ENCODE results near the gene ARHGAP25. TPM values are rescaled to one million over a fixed set of nuclear protein-coding genes. Genes with fewer than 3 reads are reported as not detected.

Gene ARHGAP25
- total RNA-seq, 1 donor from 2014 or later, result 0.50 TPM

GRCh38 chr2:68739595-68740399, 5.2 kb downstream of the ARHGAP25 start:
- no peaks in the 10 kb centered on the region for H3K27me3 Mint-ChIP-seq (ENCODE audit: low read depth)
- H3K36me3 Mint-ChIP-seq (ENCODE audit: low read depth), result no peaks in the 10 kb centered on the region
- H3K9me3 Mint-ChIP-seq (ENCODE audit: low read depth), result no peaks in the 10 kb centered on the region
- no peaks in the 10 kb centered on the region for H3K4me1 Mint-ChIP-seq (ENCODE audit: low read depth)
- no peak for DNase-seq (ENCODE audit: low spot score)
- TF ChIP-seq CTCF (IDR thresholded peaks at IDR 0.05), result no peak
- no peak overlapping the region for H3K27ac Mint-ChIP-seq (ENCODE audit: unreplicated experiment)
- no peak overlapping the region for H3K4me3 Mint-ChIP-seq (ENCODE audit: unreplicated experiment)

DNA sequence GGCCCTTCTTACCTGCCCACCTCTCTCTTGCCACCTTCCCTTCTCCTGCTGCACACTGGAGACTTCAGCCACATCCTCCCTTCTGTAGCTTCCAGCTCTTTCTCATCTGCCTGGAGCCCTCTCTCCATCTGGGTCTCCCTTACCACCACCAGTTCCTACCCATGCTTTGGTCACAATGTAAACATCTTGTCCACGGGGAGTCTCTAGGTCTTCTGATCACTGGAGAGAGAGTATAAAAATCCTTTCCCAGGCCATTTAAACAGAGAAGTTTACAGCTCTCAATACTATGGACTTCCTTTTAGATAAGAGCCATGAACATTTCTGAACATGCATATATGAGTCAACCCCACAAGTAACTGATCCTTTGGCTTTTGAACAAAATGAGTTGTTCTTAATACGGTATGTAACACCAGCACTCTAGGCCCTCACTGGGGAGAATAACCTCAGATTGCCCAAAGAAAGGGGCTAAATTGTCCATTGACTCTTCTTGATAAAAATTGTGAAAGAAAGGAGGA, 5.8 kb downstream of the ARHGAP25 start:
- DNase-seq (ENCODE audit: low spot score), result no peak
- no peaks in the 10 kb centered on the region for H3K36me3 Mint-ChIP-seq (ENCODE audit: low read depth)
- no peak overlapping the region for H3K4me3 Mint-ChIP-seq (ENCODE audit: unreplicated experiment)
- H3K27ac Mint-ChIP-seq (ENCODE audit: unreplicated experiment), result no peak overlapping the region
- no peaks in the 10 kb centered on the region for H3K27me3 Mint-ChIP-seq (ENCODE audit: low read depth)
- no peak for TF ChIP-seq CTCF (IDR thresholded peaks at IDR 0.05)
- H3K4me1 Mint-ChIP-seq (ENCODE audit: low read depth), result no peaks in the 10 kb centered on the region
- no peaks in the 10 kb centered on the region for H3K9me3 Mint-ChIP-seq (ENCODE audit: low read depth)

DNA sequence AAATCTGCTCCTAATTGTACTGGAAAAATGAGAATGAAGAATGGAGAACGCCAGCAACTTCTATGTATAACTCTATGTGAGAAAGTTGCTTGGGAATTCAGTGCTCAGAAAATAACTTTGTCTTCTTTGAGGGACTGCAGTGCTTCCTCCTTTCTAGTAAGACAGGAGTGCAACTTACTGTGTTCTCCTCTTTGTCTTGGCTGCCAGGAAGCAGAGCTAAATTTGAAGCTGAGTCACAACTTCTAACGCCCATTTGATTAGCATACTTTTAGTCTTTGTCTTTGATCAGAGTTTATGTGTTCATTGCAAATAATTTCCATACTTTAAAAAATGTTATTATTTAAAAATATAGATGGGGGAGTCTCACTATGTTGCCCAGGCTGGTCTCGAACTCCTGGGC, 6.6 kb downstream of the ARHGAP25 start:
- Mint-ChIP-seq H3K4me3 (ENCODE audit: unreplicated experiment) (no peak overlapping the region), H3K9me3 (ENCODE audit: low read depth) (no peaks in the 10 kb centered on the region), H3K27ac (ENCODE audit: unreplicated experiment) (no peak overlapping the region), H3K36me3 (ENCODE audit: low read depth) (no peaks in the 10 kb centered on the region), H3K27me3 (ENCODE audit: low read depth) (no peaks in the 10 kb centered on the region), H3K4me1 (ENCODE audit: low read depth) (no peaks in the 10 kb centered on the region)
- TF ChIP-seq CTCF (IDR thresholded peaks at IDR 0.05), result no peak
- DNase-seq (ENCODE audit: low spot score), result no peak

DNA sequence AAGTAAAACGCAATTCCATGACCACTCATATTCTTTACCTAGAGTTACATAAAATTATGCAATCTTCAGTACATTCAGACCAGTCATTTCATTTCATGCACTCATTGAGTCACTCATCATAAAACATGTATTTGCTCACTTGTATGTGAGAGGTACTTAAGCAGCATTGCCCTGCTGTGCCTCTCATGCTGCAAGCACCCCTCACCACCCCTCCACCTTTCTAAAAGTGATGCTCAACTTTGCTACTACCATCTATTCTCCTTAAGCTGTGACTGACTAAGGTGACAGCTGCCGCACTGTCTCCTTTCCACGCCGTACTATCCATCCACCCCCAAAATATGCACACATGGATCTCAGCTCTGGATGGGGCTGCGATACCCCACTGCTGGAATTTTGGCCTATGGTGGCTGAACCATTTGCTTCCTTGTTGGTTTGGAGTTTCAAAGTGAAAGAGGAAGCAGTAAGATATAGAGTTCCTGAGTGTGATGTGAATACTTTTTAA, 7.2 kb downstream of the ARHGAP25 start:
- no peaks in the 10 kb centered on the region for H3K9me3 Mint-ChIP-seq (ENCODE audit: low read depth)
- no peak for DNase-seq (ENCODE audit: low spot score)
- no peak overlapping the region for H3K27ac Mint-ChIP-seq (ENCODE audit: unreplicated experiment)

More for the DNA sequence above, 7.2 kb downstream of the ARHGAP25 start:
- no peaks in the 10 kb centered on the region for H3K27me3 Mint-ChIP-seq (ENCODE audit: low read depth)
- no peaks in the 10 kb centered on the region for H3K36me3 Mint-ChIP-seq (ENCODE audit: low read depth)
- no peak for TF ChIP-seq CTCF (IDR thresholded peaks at IDR 0.05)
- no peak overlapping the region for H3K4me3 Mint-ChIP-seq (ENCODE audit: unreplicated experiment)
- H3K4me1 Mint-ChIP-seq (ENCODE audit: low read depth), result no peaks in the 10 kb centered on the region
